ENCODE data around the gene IGLL1.
A peak's percentile ranks its signal among the peaks of the same experiment; 100 is the strongest.
"Not testable (repeated sequence)": the region's sequence is repeated elsewhere in the genome, so short reads cannot be mapped to it uniquely, and the experiment has no call there.

IGLL1 gene

DNA sequence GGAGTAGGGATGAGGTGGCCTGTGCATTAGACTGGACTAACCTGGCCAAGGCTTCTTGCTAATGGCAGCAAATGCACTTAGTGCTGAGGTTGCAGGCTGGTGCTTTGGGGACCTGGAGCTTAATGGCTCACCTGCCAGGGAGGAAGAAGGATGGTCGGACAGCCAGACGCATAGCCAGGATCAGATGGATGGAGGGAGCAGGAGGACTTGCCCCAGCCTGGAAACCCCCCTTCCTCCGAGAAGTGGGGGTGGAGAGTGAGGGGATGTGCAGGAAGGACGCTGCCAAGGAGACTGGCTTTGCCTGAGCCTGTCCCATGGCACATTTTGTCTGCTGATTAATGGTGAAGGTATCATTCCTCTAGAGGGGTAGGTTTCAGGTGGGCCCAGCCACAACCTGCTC, 17.9 kb downstream of the IGLL1 start:
- no peak for DNase-seq

DNA sequence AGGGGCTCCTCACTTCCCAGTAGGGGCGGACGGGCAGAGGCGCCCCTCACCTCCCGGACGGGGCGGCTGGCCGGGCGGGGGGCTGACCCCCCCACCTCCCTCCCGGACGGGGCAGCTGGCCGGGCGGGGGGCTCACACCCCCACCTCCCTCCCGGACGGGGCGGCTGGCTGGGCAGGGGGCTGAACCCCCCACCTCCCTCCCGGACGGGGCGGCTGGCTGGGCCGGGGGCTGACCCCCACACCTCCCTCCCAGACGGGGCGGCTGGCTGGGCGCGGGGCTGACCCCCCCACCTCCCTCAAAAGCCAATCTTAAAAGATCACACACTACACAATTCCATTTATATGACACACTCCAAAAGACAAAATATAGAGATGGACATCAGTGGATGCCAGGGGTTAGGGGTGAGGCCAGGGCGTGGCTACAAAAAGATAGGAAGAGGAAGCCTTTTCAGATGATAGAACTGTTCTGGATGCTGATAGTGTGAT, 19.0 kb downstream of the IGLL1 start:
- not testable (repeated sequence) for DNase-seq

DNA sequence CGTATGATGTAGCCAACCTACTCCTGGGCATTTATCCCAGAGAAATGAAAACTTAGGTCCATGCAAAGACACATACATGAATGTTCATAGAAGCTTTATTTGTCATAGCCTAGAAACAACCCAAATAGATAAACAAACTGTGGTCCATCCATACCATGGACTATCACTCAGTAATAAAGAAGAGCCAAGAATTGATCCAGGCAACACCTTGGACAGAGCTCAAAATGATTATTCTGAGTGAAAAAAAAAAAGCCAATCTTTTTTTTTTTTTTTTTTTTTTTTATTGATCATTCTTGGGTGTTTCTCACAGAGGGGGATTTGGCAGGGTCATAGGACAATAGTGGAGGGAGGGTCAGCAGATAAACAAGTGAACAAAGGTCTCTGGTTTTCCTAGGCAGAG, 19.9 kb downstream of the IGLL1 start:
- not testable (repeated sequence) for DNase-seq

DNA sequence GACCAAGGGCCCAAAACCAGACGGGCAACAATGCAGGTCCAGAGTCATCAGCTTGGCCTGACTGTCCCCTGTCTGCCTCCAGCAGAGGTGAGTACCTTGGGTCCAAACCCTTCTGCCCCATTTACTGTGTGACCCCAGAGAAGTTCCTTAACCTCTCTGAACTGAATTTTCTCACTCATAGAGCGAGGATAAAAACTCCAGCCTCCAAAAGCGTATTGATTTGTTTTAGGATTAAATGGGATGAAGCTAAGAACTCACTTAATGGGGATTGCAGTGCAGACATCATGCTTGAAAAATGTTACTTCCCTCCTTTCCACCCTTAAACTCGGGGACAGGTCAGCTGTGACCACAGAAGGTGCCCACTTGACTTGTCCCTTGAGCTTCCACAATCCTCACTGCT, 22.6 kb downstream of the IGLL1 start:
- DNase-seq = no peak

DNA sequence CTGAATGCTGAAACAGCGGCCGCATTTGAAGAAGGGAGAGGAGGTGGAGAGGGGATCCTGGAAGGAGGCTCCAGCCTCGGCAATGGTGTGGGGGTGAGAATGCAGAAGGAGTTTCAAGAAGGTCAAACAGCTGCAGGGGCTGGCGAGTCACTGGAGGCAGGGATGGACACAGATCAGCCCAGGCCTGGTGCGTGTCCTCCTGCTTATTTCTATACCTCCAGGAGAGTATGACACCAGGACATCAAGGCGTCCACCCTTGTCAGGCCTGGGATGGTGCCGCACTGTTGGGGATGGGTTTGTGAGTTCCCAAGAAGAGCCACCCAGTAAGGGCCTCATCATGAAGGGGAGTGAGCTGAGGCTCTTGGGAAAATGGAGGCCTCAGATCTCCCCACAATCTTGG, 23.1 kb downstream of the IGLL1 start:
- no peak for DNase-seq

DNA sequence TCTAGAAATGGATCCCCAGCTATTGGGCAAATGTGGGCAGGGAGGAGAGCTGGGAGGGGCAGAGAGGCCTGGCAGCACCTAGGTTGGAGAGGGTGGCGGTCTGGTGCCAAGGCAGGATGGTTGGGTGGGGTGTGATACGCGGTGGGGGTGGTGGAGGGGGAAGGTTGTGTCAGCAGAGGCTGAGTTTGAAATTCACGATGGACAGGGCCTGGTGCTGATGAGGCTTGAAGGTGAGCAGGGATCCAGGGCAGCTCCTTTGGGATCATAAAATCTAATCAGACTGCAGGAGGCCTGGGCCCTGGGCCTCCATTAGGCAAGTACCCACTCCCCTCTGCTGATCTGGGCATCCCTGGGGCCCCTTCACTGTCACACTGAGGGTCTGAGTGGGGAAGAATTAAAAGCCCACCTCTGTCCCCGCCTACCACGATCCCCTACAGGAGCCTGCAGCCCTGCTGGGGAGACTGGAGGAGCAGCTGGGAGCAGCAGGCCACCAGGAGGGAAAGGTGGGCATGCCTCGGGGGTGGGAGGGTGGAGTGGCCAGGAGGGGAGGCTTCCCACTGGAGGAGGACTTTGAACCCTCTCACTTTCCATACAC, 24.0 kb downstream of the IGLL1 start:
- no peak for DNase-seq

DNA sequence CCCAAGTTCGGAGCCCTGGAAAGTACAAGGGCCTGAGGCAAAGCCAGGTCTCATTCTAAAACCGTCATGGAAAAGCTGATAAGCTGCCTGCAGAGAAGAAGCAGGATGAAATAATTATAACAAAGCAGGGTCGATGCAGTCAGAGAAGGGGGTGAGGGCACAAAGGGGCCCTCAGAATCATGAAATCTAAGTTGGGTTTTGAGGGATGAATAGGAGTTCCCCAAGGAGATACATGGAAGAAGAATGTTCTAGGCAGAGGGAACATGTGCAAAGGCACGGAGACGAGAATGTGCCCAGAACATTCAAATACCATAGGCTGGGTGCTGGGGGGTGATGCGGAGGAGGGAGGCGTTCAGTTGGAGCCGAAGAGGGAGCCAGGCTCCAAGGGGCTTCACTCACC, 25.0 kb downstream of the IGLL1 start:
- DNase-seq = no peak

DNA sequence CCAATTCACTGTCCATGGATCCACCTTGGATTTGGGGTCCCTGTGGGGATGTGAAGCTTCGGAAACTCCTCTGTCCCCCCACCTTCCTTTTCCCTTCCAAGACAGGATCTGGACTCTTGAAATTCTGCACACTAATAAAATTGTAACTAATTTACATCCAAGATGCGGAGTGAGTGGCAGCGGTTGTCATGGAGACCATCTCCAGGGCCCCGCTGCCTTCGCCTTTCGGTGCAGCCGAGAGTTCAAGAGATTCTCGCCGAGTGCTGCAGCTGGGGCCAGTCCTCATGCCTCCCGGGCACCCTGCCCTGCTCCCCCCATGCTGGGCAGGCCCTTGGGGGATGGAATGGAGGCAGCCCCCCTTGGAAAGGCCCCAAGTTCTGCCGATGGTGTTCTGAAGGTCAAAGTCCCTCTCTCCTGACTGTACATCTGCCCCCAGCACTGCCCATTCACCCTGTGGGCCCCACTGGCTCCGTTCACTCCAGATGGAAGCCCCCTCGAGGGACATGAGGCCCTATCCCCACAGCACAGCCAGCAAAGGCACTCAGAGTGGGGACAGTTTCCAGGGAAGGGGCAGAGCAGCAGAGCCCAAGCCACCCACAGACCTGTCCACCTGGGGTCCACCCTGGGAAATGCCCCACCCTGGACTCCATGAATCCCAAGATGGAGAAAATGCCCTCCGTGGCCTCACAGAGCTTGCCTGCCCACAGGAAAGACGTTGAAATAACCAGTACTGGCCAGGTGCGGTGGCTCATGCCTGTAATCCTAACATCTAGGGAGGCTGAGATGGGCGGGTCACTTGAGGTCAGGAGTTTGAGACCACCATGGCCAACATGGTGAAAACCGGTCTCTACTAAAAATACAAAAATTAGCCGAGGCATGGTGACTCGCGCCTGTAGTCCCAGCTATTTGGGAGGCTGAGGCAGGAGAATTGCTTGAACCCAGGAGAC, 25.9 kb downstream of the IGLL1 start:
- DNase-seq = no peak

DNA sequence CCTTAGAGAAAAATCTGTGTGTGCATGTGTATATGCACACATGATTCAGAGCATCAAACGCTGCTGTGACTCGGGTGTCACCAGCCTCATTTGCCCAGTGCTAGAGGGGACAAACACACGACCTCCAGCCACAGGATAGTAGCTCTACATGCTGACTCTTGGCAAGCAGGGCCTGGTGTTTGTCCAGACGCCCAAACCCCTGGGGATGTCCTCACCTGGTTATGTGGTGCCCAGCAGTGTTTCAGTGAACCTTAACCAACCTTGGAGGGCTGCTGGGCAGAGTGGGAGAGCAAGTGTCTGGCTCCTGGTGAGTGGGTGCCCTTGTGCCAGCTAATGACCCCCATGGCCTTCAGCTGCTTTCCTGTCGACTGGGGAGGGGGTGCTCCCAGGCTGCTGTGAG, 26.7 kb downstream of the IGLL1 start:
- DNase-seq = no peak

DNA sequence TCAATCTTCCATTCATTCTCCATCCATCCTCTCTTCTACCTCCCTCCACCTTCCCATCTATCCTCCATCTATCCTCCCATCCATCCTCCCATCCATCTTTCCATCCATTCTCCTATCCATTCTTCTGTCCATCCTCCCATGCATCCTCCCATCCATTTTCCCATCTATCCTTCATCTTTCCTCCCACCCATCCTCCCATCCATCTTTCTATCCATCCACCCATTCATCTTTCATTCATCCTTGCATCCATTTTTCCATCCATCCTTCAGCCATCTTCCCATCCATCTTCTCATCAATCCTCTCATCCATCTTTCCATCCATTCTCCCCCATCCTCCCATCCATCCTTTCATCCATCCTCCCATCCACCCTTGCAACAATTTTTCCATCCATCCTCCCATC, 27.5 kb downstream of the IGLL1 start:
- DNase-seq = no peak

DNA sequence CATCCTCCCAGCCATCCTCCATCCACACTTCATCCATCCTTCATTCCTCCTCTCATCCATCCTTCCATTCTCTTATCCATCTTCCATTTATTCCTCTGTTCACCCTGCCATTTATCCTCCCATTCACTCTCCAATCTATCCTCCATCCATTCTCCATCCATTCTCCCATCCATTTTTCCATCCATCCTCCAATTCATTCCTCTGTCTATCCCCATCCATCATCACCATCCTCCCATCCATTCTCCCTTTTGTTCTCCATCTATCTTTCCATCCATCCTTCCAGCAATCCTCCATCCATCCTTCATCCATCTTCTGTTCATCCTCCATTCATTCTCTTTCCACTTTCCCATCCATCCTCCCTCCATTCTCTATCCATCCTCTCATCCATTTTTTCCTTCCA, 28.7 kb downstream of the IGLL1 start:
- DNase-seq = no peak

DNA sequence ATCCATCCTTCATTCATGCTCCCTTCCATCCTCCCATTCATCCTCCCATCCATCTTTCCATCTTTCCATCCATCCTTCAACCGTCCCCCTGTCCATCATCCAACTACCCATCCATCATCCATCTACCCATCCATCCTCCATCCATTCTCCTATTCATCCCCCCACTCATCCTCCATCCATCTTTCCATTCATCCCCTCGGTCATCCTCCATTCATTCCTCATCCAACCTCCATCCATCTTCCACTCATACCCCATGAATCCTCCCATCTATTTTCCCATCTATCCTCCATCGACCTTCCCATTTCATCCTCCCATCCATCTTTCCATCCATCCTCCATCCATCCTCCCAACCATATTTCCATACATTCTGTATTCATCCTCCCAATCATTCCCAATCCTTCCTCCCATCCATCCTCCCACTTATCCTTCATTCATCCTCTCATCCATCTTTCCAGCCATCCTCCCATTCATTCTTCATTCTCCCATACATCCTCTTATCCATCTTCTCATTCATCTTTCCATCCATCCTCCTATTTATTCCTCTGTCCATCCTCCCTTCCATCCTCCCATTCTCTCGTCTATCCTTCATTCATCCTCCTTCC, 29.9 kb downstream of the IGLL1 start:
- DNase-seq = no peak

DNA sequence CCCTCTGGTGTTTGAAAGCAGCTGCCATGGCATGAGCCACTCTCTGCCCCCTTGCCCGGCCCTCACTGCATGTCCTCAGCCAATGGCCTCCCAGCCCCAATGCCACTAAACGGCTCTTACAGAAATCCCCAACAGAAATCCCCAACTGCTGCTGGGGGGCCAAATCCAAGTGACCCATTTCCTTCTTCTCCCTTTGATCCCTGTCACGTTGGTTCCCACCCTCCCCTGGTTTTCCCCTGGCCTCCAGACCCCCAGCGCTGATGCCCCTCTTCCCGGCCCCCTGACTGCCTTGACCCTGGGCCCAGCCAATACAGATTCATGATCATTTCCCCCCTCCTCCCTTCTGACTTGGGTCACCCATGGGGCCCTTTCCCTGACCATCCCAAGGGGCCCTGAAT, 30.9 kb downstream of the IGLL1 start:
- DNase-seq = no peak

DNA sequence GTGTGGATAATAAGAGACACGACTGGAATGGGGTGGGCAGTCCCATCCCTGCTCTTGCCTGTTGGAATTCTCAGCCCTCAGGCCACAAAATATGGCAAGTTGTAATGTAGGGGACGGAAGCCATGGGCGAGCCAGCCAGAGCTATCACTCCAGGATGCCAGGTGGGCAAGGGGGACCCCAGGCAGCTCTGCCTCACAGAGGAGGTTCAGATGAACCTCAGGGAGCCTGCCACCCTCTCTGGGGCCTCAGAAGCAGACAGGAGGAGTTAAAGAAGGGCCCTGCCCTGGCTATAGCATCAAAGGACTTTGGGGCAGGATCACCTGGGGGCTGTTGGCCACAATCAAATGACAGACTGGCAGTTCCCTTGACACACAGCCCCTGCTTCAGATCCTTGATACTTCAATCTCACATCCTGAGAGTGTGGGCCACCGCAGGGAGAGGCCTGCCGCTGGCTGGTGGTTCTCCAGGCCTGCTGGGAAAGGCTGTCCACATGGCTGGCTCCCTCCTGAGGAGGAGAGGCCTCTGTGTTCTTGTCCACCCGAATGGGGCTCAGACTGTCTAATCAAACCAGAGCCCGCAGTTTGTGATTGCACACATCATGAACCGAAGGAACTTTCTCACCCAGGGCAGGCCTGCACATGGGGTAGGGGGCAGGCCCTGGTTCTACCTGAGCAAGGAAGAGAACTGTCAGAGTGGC, 31.4 kb downstream of the IGLL1 start:
- no peak for DNase-seq

DNA sequence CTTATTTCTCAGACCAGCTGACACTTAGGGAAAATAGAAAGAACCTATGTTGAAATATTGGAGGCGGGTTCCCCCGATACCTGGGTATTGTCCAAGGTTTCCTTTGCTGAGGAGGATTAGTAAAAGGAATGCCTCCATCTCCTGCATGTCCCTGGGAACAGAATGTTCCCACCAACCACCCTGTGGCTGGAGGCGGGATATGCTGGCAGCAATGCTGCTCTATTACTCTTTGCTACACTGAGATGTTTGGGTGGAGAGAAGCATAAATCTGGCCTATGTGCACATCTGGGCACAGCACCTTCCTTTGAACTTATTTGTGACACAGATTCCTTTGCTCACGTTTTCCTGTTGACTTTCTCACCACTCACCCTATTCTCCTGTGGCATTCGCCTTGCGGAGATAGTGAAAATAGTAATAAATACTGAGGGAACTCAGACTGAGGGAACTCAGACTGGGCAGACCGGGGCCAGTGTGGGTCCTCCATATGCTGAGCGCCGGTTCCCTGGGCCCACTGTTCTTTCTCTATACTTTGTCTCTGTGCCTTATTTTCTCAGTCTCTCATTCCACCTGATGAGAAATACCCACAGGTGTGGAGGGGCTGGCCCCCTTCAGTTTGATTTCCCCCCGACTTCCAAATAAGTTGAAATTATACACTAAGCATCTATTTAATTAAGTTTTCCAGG, 32.1 kb downstream of the IGLL1 start:
- DNase-seq = no peak

DNA sequence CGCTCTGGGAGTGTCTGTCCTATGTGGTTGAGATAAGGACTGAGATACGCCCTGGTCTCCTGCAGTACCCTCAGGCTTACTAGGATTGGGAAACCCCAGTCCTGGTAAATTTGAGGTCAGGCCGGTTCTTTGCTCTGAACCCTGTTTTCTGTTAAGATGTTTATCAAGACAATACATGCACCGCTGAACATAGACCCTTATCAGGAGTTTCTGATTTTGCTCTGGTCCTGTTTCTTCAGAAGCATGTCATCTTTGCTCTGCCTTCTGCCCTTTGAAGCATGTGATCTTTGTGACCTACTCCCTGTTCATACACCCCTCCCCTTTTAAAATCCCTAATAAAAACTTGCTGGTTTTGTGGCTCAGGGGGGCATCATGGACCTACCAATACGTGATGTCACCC, 32.7 kb downstream of the IGLL1 start:
- not testable (repeated sequence) for DNase-seq

DNA sequence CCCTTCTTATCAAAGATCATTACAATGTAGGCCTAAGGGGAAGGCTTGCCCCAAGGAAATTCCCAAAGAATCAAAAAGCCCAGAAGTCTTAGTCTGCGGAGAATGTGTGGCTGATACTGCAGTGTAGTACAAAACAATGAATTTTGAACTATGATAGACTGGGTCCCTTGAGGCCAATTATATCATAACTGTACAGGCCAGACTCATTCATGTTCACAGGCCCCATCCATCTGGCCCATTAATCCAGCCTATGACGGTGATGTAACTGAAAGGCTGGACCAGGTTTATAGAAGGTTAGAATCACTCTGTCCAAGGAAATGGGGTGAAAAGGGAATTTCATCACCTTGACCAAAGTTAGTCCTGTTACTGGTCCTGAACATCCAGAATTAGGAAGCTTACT, 35.2 kb downstream of the IGLL1 start:
- no peak for DNase-seq

DNA sequence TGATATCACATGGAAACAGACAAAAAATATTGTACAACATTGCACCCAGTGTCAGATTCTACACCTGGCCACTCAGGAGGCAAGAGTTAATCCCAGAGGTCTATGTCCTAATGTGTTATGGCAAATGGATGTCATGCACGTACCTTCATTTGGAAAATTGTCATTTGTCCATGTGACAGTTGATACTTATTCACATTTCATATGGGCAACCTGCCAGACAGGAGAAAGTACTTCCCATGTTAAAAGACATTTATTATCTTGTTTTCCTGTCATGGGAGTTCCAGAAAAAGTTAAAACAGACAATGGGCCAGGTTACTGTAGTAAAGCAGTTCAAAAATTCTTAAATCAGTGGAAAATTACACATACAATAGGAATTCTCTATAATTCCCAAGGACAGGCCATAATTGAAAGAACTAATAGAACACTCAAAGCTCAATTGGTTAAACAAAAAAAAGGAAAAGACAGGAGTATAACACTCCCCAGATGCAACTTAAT, 36.5 kb downstream of the IGLL1 start:
- not testable (repeated sequence) for DNase-seq

DNA sequence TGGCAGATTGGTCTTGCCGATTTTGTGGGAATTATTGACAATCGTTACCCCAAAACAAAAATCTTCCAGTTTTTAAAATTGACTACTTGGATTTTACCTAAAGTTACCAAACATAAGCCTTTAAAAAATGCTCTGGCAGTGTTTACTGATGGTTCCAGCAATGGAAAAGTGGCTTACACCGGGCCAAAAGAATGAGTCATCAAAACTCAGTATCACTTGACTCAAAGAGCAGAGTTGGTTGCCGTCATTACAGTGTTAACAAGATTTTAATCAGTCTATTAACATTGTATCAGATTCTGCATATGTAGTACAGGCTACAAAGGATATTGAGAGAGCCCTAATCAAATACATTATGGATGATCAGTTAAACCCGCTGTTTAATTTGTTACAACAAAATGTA, 37.2 kb downstream of the IGLL1 start:
- DNase-seq = no peak

DNA sequence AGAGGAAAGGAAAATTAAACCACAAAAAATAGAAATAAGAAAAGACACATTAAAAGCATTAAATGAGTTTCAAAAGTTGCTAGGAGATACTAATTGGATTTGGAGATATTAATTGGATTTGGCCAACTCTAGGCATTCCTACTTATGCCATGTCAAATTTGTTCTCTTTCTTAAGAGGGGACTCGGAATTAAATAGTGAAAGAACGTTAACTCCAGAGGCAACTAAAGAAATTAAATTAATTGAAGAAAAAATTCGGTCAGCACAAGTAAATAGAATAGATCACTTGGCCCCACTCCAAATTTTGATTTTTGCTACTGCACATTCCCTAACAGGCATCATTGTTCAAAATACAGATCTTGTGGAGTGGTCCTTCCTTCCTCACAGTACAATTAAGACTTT, 37.7 kb downstream of the IGLL1 start:
- DNase-seq = not testable (repeated sequence)

DNA sequence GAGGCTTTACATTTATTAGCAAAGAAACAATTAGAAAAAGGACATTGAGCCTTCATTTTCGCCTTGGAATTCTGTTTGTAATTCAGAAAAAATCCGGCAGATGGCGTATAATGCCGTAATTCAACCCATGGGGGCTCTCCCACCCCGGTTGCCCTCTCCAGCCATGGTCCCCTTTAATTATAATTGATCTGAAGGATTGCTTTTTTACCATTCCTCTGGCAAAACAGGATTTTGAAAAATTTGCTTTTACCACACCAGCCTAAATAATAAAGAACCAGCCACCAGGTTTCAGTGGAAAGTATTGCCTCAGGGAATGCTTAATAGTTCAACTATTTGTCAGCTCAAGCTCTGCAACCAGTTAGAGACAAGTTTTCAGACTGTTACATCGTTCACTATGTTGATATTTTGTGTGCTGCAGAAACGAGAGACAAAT, 38.2 kb downstream of the IGLL1 start:
- peak in 1 of 2 experiments; percentile 3 for DNase-seq

DNA sequence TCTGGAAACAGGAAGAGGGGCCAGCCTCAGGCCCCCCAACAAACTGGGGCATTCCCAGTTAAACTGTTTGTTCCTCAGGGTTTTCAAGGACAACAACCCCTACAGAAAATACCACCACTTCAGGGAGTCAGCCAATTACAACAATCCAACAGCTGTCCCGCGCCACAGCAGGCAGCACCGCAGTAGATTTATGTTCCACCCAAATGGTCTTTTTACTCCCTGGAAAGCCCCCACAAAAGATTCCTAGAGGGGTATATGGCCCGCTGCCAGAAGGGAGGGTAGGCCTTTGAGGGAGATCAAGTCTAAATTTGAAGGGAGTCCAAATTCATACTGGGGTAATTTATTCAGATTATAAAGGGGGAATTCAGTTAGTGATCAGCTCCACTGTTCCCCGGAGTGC, 39.3 kb downstream of the IGLL1 start:
- DNase-seq = not testable (repeated sequence)
